K562 (cell line): ENCODE data around the gene STT3A. TPM values are rescaled to one million over a fixed set of nuclear protein-coding genes. Genes with fewer than 3 reads are reported as not detected.

Experiments used
- BRCA1 ChIP-seq, 2 experiments: fragments of 450-650 bp in 1 of 2; sonication (generic) in 1 of 2; formaldehyde crosslinking in 1 of 2; IDR thresholded peaks; 2 replicates each; pipeline versions ENCODE4 v1.5.0 to v1.6.1; 2017 to 2020; ENCODE audit warnings: mild to moderate bottlenecking in 1 of 2, missing genetic modification reagents in 1 of 2
- E2F1 ChIP-seq: sonication (generic); formaldehyde crosslinking; IDR thresholded peaks from 2 replicates; pipeline ENCODE4 v1.8.1; 2023; ENCODE audit warnings: mild to moderate bottlenecking, missing genetic modification reagents, moderate library complexity
- GTF2A2 ChIP-seq: IDR thresholded peaks from 2 replicates; pipeline ENCODE4 v1.6.1; 2016; ENCODE audit warnings: mild to moderate bottlenecking, missing genetic modification characterization, missing compliant biosample characterization
- HSF4 ChIP-seq: fragments of 250-450 bp; sonication (Bioruptor Pico); IDR thresholded peaks from 2 replicates; pipeline ENCODE4 v2.1.2; 2022; ENCODE audit warnings: mild to moderate bottlenecking, moderate library complexity, borderline replicate concordance
- JUN ChIP-seq, 2 experiments: sonication (generic) in 1 of 2; formaldehyde crosslinking in 1 of 2; IDR thresholded peaks; 2 replicates each; pipeline versions ENCODE4 v1.6.1 to v1.8.0; 2012 to 2022; ENCODE audit warnings: borderline replicate concordance in 2 of 2, mild to moderate bottlenecking in 2 of 2, improper control_type of control experiment in 1 of 2, low read depth in 1 of 2, low read length in 1 of 2, missing genetic modification reagents in 1 of 2
- MEF2A ChIP-seq: IDR thresholded peaks from 2 replicates; pipeline ENCODE4 v1.6.1; 2011; ENCODE audit warnings: low read depth, mild to moderate bottlenecking, low read length, moderate library complexity; ENCODE audit not compliant: control insufficient read depth
- RNF219 ChIP-seq: fragments of 250-450 bp; sonication (Bioruptor Pico); IDR thresholded peaks from 2 replicates; pipeline ENCODE4 v1.5.0; 2022; ENCODE audit warnings: mild to moderate bottlenecking
- SNAPC5 ChIP-seq: fragments of 250-450 bp; sonication (Bioruptor Pico); IDR thresholded peaks from 2 replicates; pipeline ENCODE4 v1.8.0; 2021; ENCODE audit warnings: moderate library complexity, mild to moderate bottlenecking, inconsistent platforms
- TEAD4 ChIP-seq, 2 experiments: sonication (generic) in 1 of 2; formaldehyde crosslinking in 1 of 2; IDR thresholded peaks; 2 replicates each; pipeline versions ENCODE4 v1.6.1 to v1.8.0; 2012 to 2022; ENCODE audit warnings: borderline replicate concordance in 1 of 2, inconsistent platforms in 1 of 2, low read length in 1 of 2, mild to moderate bottlenecking in 1 of 2, missing genetic modification reagents in 1 of 2
- ZFP36 ChIP-seq: fragments of 150-350 bp; IDR thresholded peaks from 2 replicates; pipeline ENCODE4 v1.6.1; 2018; ENCODE audit warnings: low read length, low read depth; ENCODE audit not compliant: partially characterized antibody
- ZNF174 ChIP-seq: fragments of 250-450 bp; sonication (Bioruptor Pico); IDR thresholded peaks from 2 replicates; pipeline ENCODE4 v1.4.0; 2020; ENCODE audit warnings: mild to moderate bottlenecking
- ZNF347 ChIP-seq: fragments of 450-650 bp; formaldehyde crosslinking; IDR thresholded peaks from 2 replicates; pipeline ENCODE4 v1.4.0; 2020; ENCODE audit warnings: low read depth, mild to moderate bottlenecking, moderate library complexity
- ZNF449 ChIP-seq: fragments of 250-450 bp; sonication (Bioruptor Pico); IDR thresholded peaks from 2 replicates; pipeline ENCODE4 v1.8.0; 2022; ENCODE audit warnings: moderate library complexity, mild to moderate bottlenecking, inconsistent platforms
- ZNF609 ChIP-seq: sonication (generic); formaldehyde crosslinking; IDR thresholded peaks from 2 replicates; pipeline ENCODE4 v1.8.1; 2023; ENCODE audit warnings: missing genetic modification reagents, mild to moderate bottlenecking, borderline replicate concordance
- ZNF79 ChIP-seq: fragments of 250-450 bp; sonication (Bioruptor Pico); IDR thresholded peaks from 2 replicates; pipeline ENCODE4 v1.4.0; 2020; ENCODE audit warnings: low read depth, mild to moderate bottlenecking, moderate library complexity
- polyA plus RNA-seq, 8 experiments: library from polyadenylated mRNA; depleted of rRNA in 4 of 8; stranded (reverse) in 5 of 8; unstranded in 3 of 8; fragments of >200 nt; fragmentation: Nextera tagmentation in 2 of 8; fragmentation: Illumina TruSeq in 1 of 8; extraction: Ambion mirVana in 2 of 8; extraction: Trizol in 1 of 8; gene quantifications; 2 replicates each; pipeline versions ENCODE4 v1.2.1 to v1.2.3, GENCODE V29; 2011 to 2014; ENCODE audit warnings: inconsistent platforms in 1 of 8, missing spikeins in 1 of 8
- total RNA-seq, 7 experiments: library from RNA; depleted of rRNA in 6 of 7; stranded (reverse); fragments of >200 nt in 6 of 7; fragmentation: Illumina TruSeq in 2 of 7; extraction: Trizol in 2 of 7; gene quantifications; 2 replicates each; pipeline versions ENCODE4 v1.2.1 to v1.2.3, GENCODE V29; 2011 to 2021; ENCODE audit warnings: low replicate concordance in 1 of 7

The STT3A gene
- total and polyA plus RNA-seq, 9 of the 15 experiments (the other 6 are each of a cell fraction or from before 2014, with no cell fraction given) = 70.7 to 330 (median 192) TPM

GRCh38 chr11:125551835-125552342, 40.8 kb upstream of the STT3A start (continued):
- TF ChIP-seq E2F1 (CRISPR knock-in tag) (no peak), MEF2A (no peak), ZNF449 (0 out of 2 replicates have a peak, but pooled peaks have one; percentile 59), GTF2A2 (tag) (no peak), SNAPC5 (CRISPR knock-in tag) (no peak), ZFP36 (no peak), HSF4 (CRISPR knock-in tag) (0 out of 2 replicates have a peak, but pooled peaks have one; percentile 26), ZNF79 (CRISPR knock-in tag) (peak; percentile 68; the same call in 1 of the 2 replicates), BRCA1 (IDR thresholded peaks at IDR 0.05) (no peak), BRCA1 (CRISPR knock-in tag; IDR thresholded peaks at IDR 0.05) (no peak), JUN (IDR thresholded peaks at IDR 0.05; ENCODE audit: borderline replicate concordance, low read depth, low read length) (no peak), JUN (CRISPR knock-in tag; IDR thresholded peaks at IDR 0.05; ENCODE audit: borderline replicate concordance) (no peak), RNF219 (no peak), ZNF174 (CRISPR knock-in tag) (no peak), ZNF609 (CRISPR knock-in tag) (no peak), ZNF347 (CRISPR knock-in tag) (no peak), TEAD4 (IDR thresholded peaks at IDR 0.05; ENCODE audit: low read length) (peak; percentile 86), TEAD4 (CRISPR knock-in tag; IDR thresholded peaks at IDR 0.05; ENCODE audit: borderline replicate concordance) (no peak)
